ENCODE measurements around the gene COL18A1.

DNA sequence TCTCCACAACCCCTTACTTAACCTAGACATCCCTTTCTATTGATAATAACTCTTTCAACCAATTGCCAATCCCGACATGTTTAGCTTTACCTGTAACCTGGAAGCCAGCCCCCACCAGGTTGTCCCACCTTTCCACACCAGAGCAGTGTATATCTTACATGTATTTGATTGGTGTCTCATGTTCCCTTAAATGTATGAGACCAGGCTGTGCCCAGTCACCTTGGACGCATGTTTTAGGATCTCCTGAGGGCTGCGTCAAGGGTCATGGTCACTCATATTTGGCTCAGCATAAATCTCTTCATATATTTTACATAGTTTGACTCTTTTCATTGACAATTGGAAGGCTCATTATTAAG, 142.6 kb downstream of the COL18A1 start:
- TF ChIP-seq, protein P1, sequence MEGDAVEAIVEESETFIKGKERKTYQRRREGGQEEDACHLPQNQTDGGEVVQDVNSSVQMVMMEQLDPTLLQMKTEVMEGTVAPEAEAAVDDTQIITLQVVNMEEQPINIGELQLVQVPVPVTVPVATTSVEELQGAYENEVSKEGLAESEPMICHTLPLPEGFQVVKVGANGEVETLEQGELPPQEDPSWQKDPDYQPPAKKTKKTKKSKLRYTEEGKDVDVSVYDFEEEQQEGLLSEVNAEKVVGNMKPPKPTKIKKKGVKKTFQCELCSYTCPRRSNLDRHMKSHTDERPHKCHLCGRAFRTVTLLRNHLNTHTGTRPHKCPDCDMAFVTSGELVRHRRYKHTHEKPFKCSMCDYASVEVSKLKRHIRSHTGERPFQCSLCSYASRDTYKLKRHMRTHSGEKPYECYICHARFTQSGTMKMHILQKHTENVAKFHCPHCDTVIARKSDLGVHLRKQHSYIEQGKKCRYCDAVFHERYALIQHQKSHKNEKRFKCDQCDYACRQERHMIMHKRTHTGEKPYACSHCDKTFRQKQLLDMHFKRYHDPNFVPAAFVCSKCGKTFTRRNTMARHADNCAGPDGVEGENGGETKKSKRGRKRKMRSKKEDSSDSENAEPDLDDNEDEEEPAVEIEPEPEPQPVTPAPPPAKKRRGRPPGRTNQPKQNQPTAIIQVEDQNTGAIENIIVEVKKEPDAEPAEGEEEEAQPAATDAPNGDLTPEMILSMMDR (IDR thresholded peaks at IDR 0.05): no peak
- no peak for TF ChIP-seq POLR2AphosphoS5 (IDR thresholded peaks at IDR 0.05)
- no peak for TF ChIP-seq POLR2A (IDR thresholded peaks at IDR 0.05)
